Measurements from ENCODE around the gene ESR2.

DNA sequence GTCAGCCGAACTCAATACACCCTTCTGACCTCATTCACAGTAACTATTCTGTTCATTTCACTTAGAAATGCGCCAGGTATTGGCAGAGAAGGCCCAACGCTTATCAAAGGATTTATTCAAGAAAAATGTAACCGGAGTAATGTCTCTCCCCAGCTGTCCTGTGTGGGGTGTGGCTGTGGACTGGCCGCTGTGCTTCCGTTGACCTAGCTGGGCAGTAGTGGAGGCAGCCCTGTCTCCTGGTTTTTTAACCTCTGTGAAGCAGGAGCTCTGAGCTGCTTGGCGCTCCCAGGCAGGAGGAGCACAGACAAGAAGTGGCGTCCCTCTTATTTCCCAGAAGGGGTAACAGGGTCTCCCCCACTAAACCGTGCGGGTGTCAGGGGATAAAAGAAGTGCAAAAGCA is 85.2 kb downstream of the ESR2 start:
- TF ChIP-seq POLR2A (IDR thresholded peaks at IDR 0.05; ENCODE audit: low read length): no peak
- TF ChIP-seq GATA1 (IDR thresholded peaks at IDR 0.05; ENCODE audit: low read depth, low read length): no peak

Measured in erythroblast (primary cell).